NCI-H146 treated with DMSO at 0.1 percent for 48 hours (cell line): ENCODE measurements around the gene HSD17B10.
"Not testable (repeated sequence)": the region's sequence is repeated elsewhere in the genome, so short reads cannot be mapped to it uniquely, and the experiment has no call there.

Source experiments
- DNase-seq: peaks from one replicate; lab custom pipeline; 2025; ENCODE audit not compliant: unreplicated experiment; lab: John Stamatoyannopoulos, UW

The HSD17B10 gene

DNA sequence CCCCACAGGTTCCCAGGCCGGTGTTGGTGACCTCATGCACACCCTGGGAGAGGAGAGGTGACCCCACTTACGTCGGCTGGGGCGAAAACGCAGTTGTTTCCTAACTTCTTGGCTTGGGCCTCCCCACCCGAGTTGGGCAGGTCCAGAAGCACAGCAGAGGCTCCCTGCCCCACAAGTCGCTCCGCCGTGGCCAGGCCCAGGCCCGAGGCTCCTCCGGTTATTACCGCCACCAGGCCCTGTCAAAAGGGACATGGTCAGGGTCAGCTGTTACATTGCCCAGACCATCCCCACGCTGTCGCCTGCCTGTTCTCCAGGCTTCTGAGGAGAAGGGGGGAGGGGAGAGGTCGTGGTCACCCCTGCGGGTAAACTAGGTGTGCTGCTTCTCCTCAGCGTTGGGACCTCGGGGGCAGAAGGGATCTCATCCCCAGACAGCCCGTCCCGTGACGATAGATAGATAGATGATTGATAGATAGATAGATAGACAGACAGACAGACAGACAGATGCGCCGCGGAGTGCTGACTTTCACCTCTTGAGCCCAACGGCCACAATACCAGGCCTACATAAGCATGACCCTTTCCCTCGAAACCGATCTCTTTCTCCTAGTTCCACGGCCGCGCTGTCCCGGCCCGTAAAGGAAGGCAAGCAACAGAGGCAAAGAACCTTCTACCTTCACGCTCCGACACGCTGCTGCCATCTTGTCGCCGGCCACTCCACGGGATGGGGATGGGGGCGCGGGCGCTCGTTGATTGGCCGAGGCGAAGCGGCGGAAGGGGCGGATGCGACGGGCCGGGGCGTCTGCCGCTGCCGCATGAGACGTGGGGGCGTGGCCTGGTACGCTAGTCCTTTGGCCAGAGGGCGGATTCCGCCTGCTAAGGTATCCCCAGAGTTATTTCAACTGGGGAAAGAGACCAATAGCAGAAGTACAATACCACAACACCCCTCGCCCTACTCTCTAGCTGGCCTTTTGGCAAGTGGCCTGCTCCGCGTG lies at the start of gene HSD17B10:
TSS of gene HSD17B10 (minus strand) at position 720 of the 989 bp plus-strand sequence. CDS start at position 695, 25 bp downstream.
- peak; percentile 76 for DNase-seq

DNA sequence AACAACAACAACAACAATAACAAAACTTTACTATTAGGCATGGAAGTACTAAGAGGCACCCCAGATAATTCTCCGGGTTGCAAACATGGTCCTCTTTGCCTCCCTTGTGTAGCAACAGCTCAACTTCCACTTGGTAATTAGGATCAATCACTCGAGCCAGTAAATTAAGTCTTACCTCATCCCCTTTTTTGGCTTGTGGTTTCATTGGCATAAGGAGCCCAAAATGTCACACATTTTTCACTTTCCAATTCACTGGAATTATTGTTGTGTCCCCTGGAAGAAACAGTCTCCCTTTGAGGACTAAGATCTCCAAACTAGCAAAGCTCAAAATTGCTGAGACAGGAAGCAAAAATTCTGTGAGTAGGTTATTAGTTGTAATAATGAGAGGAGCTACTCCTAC lies 49.2 kb upstream of the HSD17B10 start:
- DNase-seq, result no peak

DNA sequence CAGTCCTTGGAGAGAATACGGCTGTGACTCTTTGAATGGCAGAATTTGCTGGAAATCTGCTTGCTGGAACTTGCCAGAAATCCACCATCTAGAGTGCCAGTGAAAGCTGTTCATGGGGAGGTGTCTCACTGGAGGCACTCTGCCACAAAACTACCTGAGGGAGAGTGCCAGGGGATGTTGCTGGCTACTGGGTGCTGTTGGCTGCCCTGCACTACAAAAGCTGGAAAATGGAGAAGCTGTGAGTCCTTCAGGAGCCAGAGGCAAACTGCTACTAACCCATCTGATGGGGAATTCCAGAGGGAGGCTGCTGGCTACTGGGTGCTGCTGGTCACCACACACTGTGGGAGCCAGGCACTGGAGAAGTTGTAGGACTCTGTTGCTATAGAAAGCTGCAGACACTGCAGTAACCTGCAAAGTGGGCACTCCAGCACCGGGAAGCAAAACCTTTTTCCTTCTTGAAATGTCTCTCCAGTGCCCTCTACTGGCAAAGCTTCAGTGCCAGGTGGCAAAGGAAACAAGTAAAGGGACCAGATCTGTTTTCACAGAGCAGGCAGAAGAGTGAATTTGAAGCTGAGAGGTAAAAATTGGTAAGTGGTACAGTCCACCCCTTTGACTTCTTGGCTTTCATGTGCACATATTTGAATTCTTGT lies 47.8 kb upstream of the HSD17B10 start:
- peak; percentile 31 for DNase-seq

DNA sequence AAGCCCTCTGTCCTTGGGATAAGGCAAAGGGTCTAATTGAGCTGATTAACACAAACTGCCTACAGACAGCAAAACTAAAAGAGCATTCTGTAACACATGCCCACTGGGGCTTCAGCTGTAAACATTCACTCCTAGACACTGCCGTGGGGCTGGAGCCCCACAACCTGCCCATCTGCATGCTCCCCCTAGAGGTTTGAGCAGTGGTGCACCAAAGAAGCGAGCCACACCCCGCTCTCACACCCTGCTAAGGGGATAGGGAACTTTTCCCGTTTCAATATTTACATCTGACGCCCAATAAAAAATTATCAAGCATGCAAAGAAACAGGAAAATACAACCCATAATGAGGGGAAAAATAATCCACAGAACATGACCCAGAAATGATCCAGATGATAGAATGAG lies 46.9 kb upstream of the HSD17B10 start:
- no peak for DNase-seq

DNA sequence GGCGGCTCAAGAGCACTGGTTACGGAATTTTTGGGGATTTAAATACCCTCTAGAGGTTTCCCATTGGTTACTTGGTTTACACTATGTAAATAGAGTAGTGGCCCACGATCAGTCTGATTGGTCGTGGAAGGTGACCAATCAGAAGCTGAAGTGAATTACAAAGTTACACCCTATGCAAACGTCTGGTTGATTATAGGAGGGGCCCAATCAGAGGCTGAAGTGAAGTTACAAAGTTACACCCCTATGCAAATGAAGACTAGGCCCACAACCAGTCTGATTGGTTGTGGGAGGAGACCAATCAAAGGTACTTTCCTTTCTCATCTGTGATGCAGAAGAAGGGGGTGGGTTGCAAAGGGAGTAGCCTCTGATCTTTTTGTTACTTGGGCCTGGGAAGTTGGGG lies 45.1 kb upstream of the HSD17B10 start:
- DNase-seq, result no peak

DNA sequence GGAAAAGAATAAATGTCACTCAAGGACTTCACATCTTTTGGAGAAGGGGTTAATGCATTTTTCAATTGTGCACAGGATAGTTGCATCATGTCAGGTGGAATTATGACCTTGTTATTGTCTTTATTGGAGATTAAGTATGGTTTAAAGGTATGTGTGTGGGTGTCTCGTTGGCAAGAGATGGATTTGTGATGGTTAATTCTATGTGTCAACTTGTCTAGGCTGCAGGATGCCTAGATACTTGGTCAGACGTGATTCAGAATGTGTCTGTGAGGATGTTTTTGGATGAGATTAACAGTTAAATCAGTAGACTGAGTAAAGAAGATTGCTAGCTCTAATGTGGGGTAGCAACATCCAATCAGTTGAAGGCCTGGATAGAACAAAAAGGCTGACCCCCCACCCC lies 42.2 kb upstream of the HSD17B10 start:
- no peak for DNase-seq

DNA sequence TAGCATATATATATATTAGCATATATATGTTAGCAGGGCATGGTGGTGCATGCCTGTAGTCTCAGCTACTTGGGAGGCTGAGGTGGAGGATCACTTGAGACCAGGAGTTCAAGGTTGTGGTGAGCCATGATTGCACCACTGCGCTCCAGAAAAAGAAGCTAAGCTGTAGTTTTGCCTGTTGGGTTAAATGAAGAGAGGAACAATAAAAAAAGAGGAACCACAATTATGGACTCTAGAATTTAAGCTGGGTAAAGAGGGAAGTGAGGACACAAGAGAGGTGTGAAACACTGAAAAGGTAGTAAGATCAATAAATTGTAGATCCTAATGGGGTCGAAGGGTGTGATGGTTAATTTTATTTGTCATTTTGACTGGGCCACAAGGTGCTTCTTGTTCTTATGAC lies 40.5 kb upstream of the HSD17B10 start:
- no peak for DNase-seq

DNA sequence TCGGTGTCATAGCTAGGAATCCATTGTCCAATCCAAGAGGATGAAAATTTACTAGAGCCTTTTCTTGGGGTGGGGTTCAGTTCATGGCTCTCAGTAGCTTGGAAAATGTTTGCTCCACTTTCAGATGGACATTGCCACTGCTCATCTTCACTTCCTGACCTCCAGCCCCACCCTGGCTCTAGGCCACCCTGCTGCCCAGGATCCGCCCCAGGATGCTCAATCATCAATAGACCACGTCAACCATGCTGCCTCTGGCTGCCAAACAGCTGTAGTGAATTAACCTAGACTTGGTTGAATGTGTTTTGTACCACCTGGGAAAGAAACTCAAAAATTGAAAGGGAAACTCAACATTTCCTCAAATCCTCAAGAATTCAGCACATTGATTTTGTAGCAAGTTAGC lies 37.2 kb upstream of the HSD17B10 start:
- no peak for DNase-seq

DNA sequence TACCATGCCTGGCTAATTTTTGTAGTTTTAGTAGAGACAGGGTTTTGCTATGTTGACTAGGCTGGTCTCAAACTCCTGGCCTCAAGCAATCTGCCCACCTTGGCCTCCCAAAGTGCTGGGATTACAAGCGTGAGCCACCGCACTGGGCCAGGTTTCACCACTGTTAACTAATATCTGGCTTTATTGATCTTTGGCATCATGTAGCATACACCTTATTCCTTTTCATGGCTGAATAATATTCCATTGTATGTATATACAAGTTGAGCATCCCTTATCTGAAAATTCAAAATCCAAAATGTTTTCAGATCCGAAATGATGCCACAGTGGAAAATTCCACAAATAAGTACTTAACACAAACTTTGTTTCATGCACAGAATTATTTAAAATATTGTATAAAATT lies 34.5 kb upstream of the HSD17B10 start:
- not testable (repeated sequence) for DNase-seq

DNA sequence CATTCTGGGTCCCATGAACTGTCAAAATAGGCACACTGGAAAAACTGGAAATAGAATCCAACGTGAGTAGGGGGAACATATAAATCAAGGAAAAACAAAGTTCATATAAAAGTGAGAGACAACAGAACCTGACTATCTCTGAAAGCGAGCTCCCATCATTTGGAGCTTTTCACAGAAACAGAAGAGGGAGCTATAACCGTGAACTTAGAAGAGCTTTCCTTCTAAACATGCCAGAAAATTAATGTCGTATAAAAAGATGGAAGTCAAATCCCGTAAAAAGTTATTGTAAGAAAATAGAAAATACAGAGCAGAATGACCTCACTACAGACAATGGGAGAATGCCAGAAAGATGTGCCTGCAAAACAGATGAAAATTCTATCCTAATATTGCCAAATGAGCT lies 23.9 kb upstream of the HSD17B10 start:
- no peak for DNase-seq

DNA sequence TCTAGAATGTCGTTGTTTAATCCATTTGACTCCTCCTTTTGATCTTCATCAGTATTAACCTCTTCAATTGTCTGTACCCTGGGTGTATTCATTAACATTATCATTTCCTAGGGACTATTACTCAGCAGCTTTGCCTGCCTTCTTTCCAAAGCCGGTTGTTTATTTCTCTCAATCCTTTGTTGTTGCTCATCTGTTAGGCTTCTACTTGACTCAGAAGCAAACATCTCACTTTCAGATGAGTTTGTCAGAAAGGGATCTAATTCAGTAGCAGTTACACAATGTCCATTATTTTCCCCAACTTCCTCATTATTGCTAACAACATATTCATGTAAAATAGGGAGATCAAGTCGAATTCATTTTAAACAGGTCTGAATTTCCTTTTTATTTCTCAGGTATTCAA lies 22.1 kb upstream of the HSD17B10 start:
- no peak for DNase-seq

DNA sequence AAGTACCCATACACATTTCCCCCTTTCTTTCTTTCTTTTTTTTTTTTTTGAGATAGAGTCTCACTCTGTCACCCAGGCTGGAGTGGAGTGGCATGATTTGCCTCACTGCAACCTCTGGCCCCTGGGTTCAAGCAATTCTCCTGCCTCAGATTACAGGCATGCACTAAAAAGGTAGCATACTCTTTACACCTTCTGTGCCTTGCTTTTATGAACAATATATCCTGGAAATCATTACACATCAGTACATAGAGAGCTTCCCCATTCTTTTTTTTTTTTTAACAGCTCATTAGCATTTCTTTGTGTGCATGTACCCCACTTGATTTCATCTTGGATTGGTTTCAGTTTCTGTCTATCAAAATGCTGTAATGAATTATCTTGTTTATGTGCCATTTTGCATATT lies 18.6 kb upstream of the HSD17B10 start:
- DNase-seq, result no peak

DNA sequence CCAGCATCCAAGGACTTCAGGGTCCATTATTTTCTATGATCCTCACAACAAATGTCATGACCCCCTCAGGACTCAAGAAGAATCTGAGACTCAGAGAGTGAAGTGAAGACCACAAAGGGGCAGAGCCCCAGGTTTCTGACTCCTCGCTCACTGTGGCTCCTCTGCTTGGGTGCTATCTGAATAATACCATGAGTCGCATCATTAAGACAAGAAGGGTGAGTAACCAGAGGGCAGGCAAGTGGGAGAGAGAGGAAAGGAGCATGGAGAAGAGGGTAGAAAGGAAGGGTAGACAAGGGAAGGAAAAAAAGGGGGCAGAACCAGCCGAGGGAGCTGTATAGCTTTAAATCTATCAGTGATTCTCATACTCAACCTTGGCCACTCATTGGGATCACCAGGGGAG lies 15.5 kb upstream of the HSD17B10 start:
- DNase-seq, result no peak

DNA sequence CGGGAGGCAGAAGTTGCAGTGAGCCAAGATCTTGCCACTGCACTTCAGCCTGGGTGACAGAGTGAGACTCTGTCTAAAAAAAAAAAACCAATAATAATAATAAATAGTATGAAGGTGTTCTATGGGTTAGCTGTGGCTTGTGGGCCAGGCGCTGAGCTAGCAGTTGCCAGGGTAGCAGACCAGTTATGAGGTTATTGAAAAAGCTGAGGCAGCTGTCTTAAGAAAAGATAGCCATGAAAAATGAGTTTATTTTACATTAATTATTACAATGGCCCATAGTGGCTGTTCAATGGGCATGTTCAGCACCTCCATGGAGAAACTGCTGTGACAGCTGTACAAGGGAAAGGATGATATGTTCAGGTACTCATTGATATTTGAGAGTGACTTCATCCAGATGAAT lies 13.3 kb upstream of the HSD17B10 start:
- no peak for DNase-seq

DNA sequence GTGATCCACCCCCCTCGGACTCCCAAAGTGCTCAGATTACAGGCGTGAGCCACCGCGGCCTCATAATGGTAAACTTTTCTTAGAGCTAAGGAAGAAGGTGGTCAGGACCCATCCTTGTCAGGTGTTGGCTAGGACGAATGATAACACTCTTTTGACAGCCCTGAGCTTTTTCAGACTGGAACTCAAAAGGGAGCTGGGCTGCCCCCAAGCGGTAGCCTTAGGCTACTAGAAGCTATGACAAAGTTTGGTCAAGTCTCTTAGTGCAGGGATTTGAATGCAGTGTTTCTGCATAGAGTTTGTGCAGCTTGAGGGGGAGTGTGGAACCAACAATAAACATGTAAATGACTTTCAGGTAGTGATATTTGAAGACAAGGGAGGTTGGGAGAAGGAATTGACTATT lies 11.8 kb upstream of the HSD17B10 start:
- peak; percentile 2 for DNase-seq

DNA sequence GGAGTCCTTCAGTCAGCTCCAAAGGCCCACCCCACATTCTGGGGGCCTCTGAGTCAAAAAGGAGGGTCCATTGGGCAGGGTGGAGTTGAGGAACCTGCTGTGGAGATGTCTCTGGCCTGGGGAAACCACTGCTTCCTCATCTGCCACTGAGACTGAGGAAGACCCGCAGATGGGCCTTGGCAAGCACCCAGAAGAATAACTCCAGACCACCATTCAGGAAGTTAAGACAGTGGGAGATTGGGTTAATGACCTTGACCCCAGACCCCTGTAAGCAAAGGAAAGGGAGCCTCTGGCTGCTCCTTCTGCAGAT lies 8.1 kb upstream of the HSD17B10 start:
- no peak for DNase-seq

DNA sequence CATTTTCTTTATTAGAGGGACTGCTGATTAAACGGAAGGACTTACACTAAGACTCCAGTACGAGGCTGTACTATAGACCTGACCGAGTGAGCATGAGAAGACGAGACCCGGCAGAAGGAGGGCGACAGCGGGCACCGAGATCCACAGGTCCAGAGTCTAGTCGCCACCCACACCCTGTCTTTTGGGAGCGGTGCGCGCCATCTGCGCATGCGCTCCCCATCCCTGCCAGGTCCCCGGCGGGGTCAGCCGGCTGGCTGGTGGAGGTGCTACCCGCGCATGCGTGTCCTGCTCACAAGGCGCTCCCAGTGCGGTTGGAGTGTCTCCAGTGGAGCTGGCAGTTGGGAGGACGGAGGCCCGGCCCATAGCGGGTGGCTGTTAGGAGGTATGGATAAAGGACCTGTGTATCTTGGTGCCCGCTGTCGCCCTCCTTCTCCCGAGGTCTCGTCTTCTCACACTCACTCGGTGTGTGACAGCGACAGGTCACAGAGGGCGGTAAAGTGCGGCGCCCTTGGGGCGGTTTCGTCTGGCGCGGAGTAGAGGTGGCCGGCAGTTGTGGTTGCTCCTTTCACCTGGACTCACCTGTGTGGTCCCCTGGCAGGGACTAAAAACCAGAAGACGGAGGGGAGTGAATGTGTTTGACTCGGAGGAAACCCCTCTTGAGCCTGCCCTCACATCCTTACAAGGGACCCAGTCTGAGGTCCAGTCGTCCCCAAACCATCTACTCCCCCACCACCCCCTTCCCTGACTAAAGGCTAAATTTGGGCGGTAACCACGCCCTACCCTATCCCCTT lies 7.6 kb upstream of the HSD17B10 start:
- no peak for DNase-seq

DNA sequence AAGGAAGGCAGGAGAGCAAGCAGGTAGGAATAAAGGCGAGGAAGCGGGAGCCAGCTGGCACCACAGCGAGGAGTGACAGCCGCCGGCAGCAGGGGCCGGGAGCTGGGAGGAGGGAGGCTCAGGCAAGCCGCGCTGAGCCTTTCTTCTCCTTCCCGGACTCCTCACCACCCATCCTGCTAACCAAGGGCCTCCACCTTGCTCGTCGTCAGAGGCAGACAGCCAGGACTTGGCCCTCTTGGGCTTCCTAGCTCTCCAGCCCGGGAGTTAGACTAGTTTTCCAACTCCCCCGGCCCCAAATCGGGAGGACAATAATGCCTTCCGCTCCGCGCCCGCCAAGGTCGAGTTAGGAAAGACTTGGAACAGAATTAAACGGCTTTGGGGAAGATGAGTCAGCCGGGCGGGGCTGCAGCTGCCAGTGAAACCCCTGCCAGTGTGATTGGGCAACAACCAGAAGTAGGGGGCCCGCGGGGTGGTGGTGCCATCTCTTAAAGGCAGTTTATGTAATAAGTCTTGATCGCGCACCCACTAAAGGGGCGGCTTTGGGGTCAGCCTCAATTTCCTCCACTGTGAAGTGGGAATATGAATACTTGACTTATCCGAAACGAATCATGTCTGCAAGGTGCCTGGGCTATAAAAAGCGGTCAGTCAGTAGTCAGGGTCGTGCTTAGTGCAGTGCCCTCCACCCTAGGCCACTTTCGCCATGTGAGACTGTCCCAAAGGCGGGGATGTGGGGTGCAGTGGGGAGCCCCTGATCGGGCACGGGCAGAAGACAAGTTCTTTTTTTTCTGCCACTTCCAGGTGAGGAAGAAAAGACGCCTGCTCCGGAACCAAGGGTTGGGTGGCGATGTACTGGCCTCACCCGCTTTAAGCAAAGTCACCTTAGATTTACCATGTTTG lies 6.7 kb upstream of the HSD17B10 start:
- DNase-seq, result peak; percentile 12

DNA sequence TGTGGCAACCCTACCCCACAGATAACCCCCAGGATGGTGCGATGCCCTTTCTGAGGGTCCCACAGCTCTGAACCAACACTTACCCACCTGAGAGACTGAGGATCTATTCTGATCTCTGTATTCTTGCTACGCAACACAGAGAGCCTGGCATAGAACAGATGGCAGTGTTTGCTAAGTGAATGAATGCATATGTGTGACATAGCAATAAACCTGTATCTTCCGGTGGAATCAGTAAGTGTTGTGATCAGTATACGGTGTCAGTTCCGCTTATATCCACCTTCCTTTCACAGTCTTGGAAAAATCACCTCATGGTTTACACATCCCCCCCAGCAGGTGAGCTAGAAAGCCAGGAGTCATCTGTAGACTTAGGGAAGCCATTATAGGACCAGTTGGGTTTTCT lies 5.9 kb upstream of the HSD17B10 start:
- DNase-seq, result peak; percentile 12

DNA sequence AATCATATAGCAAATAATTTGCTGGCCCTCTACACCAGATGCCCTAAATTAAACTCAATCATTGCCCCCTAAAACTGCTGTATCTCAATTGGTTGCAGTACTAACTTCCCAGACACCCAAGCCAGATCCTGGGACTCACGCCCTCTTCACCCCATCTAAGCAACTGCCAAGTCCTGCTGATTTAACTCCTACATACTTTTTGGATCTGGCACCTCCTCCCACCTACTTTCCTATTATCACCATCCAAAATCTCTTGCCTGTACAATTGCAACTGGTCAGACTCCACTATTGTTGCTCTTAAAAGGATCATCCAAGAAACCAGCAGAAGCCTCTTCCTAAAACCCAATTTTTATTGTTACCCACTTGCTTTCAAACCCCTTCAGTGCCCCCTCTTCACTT lies 4.7 kb upstream of the HSD17B10 start:
- no peak for DNase-seq
